CD14-positive monocyte (primary cell): ENCODE data around the gene FRMD4A. TPM values are rescaled to one million over a fixed set of nuclear protein-coding genes. Genes with fewer than 3 reads are reported as not detected.

Experiments
- DNase-seq, 3 donors: peaks; one replicate each; pipeline ENCODE4 v3.0.0-alpha.2; 2011 to 2022
- H2AFZ ChIP-seq: 2 replicates; pipeline ENCODE4 v1.6.0; 2012; ENCODE audit warnings: mild to moderate bottlenecking, low read depth, low read length, inconsistent platforms; ENCODE audit not compliant: insufficient read depth, poor library complexity, severe bottlenecking
- H3K27ac ChIP-seq, 2 donors: 1 replicate in 1 of 2; 2 replicates in 1 of 2; pipeline ENCODE4 v1.5.1; 2012 to 2013; ENCODE audit warnings: low read length in 2 of 2, control low read depth in 1 of 2, inconsistent platforms in 1 of 2, low read depth in 1 of 2, mild to moderate bottlenecking in 1 of 2
- H3K27me3 ChIP-seq, 2 donors: one replicate each; pipeline versions ENCODE4 v1.6.0 to v1.6.1; 2011 to 2013; ENCODE audit warnings: low read length in 2 of 2; ENCODE audit not compliant: control insufficient read depth in 2 of 2, insufficient read depth in 2 of 2
- H3K36me3 ChIP-seq, 2 donors: replicated peaks in 1 of 2; 1 replicate in 1 of 2; 2 replicates in 1 of 2; pipeline versions ENCODE4 v1.5.1 to v1.6.1; 2012 to 2013; ENCODE audit warnings: low read length in 2 of 2, control low read depth in 1 of 2, inconsistent platforms in 1 of 2, mild to moderate bottlenecking in 1 of 2; ENCODE audit not compliant: insufficient read depth in 2 of 2, control insufficient read depth in 1 of 2
- H3K4me1 ChIP-seq, 2 donors: 1 replicate in 1 of 2; 2 replicates in 1 of 2; pipeline versions ENCODE4 v1.5.1 to v1.6.1; 2012 to 2013; ENCODE audit warnings: low read length in 2 of 2, control low read depth in 1 of 2, inconsistent platforms in 1 of 2, mild to moderate bottlenecking in 1 of 2, moderate library complexity in 1 of 2; ENCODE audit not compliant: insufficient read depth in 2 of 2, control insufficient read depth in 1 of 2
- H3K4me2 ChIP-seq: replicated peaks from 2 replicates; pipeline ENCODE3; 2012; ENCODE audit warnings: low read length, moderate library complexity, mild to moderate bottlenecking; ENCODE audit not compliant: poor library complexity, severe bottlenecking; ENCODE audit errors: extremely low read depth
- H3K4me3 ChIP-seq, 3 experiments: fragments of 200-600 bp in 1 of 3; sonication (generic) in 1 of 3; replicated peaks in 1 of 3; 1 replicate in 2 of 3; 2 replicates in 1 of 3; pipeline ENCODE4 v1.5.1; 2011 to 2013; ENCODE audit warnings: low read length in 3 of 3, mild to moderate bottlenecking in 3 of 3, control low read depth in 2 of 3, low read depth in 2 of 3, inconsistent platforms in 1 of 3, moderate library complexity in 1 of 3
- H3K79me2 ChIP-seq: 2 replicates; pipeline ENCODE4 v1.6.0; 2012; ENCODE audit warnings: mild to moderate bottlenecking, control low read depth, inconsistent platforms, low read length, moderate library complexity; ENCODE audit not compliant: insufficient read depth
- H3K9ac ChIP-seq: 2 replicates; pipeline ENCODE4 v1.6.0; 2017; ENCODE audit warnings: low read length, mild to moderate bottlenecking; ENCODE audit not compliant: insufficient read depth, poor library complexity, severe bottlenecking
- H3K9me3 ChIP-seq, 2 donors: replicated peaks in 1 of 2; 1 replicate in 1 of 2; 2 replicates in 1 of 2; pipeline versions ENCODE4 v1.5.1 to v1.6.1; 2012 to 2013; ENCODE audit warnings: low read length in 2 of 2, control low read depth in 1 of 2; ENCODE audit not compliant: control insufficient read depth in 1 of 2, insufficient read depth in 1 of 2
- H4K20me1 ChIP-seq: 2 replicates; pipeline ENCODE4 v1.6.0; 2012; ENCODE audit warnings: mild to moderate bottlenecking, low read length, control low read depth, moderate library complexity; ENCODE audit not compliant: insufficient read depth
- H3K27ac Mint-ChIP-seq, 7 donors: one replicate each; pipeline ENCODE4 v1.8.0; 2020; ENCODE audit warnings: mild to moderate bottlenecking in 7 of 7, mixed read lengths in 7 of 7, moderate library complexity in 6 of 7, inconsistent platforms in 2 of 7
- H3K27me3 Mint-ChIP-seq, 3 donors: one replicate each; pipeline ENCODE4 v1.8.0; 2021 to 2022; ENCODE audit warnings: low read depth in 3 of 3, mild to moderate bottlenecking in 3 of 3, mixed read lengths in 3 of 3, moderate library complexity in 3 of 3, inconsistent platforms in 1 of 3
- H3K36me3 Mint-ChIP-seq, 2 donors: one replicate each; pipeline ENCODE4 v1.8.0; 2020; ENCODE audit warnings: mixed read lengths in 2 of 2, inconsistent platforms in 1 of 2, mild to moderate bottlenecking in 1 of 2
- H3K4me1 Mint-ChIP-seq: one replicate; pipeline ENCODE4 v1.8.0; 2020; ENCODE audit warnings: mild to moderate bottlenecking, mixed read lengths
- H3K4me3 Mint-ChIP-seq, 2 donors: one replicate each; pipeline ENCODE4 v1.8.0; 2020; ENCODE audit warnings: mild to moderate bottlenecking in 2 of 2, mixed read lengths in 2 of 2, moderate library complexity in 1 of 2
- H3K9me3 Mint-ChIP-seq, 7 donors: one replicate each; pipeline ENCODE4 v1.8.0; 2020 to 2022; ENCODE audit warnings: mixed read lengths in 7 of 7, mild to moderate bottlenecking in 6 of 7, moderate library complexity in 6 of 7, inconsistent platforms in 2 of 7
- WGBS: methylation state at CpG from one replicate; pipeline ENCODE4 v1.1.5; 2013; ENCODE audit warnings: missing lambda C conversion rate; ENCODE audit not compliant: insufficient coverage; 5-methylcytosine and 5-hydroxymethylcytosine counted together
- intact Hi-C, 2 donors: fragments of 100-400 bp; cut with micrococcal nuclease; formaldehyde crosslinking; loops; one replicate each; pipeline versions ENCODE4 v1.15.0 to v1.15.1; 2023
- polyA plus RNA-seq, 3 donors: library from polyadenylated mRNA; depleted of rRNA in 1 of 3; unstranded in 2 of 3; stranded (reverse) in 1 of 3; fragments of 300-500 nt in 2 of 3; fragments of >200 nt in 1 of 3; fragmentation: Illumina TruSeq in 2 of 3; gene quantifications; 1 replicate in 2 of 3; 2 replicates in 1 of 3; pipeline ENCODE4 v1.2.3, GENCODE V29; 2012 to 2021
- TF ChIP-seq, protein P1 (sequence below): fragments of 200-600 bp; IDR thresholded peaks from one replicate; pipeline ENCODE4 v1.8.0; 2022; ENCODE audit warnings: antibody characterized with exemption, mild to moderate bottlenecking

FRMD4A gene
- polyA plus RNA-seq, 3 donors: 0.12 TPM; not detected in 2

DNA sequence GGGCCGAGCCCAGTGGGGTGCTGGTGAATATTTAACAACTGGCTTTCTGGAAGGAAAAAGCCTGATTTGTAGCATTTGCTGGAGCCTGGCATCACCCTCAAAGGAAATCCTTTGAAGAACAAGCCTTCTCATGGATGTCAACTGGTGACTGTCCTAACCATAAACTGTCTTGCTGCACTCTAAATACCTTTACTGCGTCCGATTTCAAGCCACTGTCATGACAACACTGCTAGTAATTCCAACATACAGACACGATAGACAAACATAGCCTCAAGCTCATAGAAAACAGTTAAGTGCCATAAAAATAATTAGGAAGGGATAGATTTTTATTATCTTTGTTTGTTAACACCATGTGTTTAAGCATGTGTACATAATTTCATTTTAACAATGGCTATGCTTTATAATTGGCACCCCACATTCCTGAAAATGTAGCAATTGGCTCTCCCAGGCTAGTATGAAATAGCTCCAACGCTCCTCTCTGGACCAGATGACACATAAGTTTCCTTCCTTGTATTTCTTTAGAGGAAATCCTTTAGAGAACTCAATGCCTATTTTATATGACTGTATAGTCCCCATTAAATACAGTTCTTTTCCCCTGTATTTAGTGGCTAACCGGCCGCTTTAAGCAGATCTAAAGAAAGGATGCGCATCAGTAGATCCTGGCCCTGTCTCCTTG lies 470.6 kb downstream of the FRMD4A start:
- H3K9me3 Mint-ChIP-seq: peaks cover 0 to 5% (median 0%) of the 10 kb centered on the region in 7 donors

DNA sequence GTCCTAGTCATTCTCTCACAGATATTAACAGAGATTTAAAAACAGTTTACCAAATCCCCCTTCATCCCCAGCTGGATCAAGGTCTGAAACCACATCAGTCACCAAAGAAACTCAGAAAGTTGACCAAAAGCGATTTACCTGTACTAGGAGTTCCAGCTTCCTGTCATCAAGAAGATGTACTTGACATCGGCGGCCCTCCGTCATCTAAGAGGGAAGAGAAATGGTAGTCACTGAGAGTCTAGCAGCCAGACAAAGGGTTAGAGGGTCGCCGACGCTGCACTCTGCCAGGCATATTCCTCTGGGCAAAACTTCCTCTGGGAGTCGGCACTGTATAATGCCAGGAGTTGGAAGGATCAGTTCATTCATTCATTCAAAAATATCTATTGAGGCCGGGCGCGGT lies 472.0 kb downstream of the FRMD4A start:
- Histone ChIP-seq H3K79me2 (no peaks in the 10 kb centered on the region), H4K20me1 (no peaks in the 10 kb centered on the region), H3K4me1 (peaks cover 6 to 12% of the 10 kb centered on the region in 2 donors), H3K36me3 (no peaks in the 10 kb centered on the region), H3K27ac (no peak overlapping the region), H3K4me2 (no peak overlapping the region), H3K9me3 (no peaks in the 10 kb centered on the region), H2AFZ (no peak overlapping the region), H3K4me3 (no peak overlapping the region), H3K27me3 (no peaks in the 10 kb centered on the region), H3K9ac (no peak overlapping the region)
- intact Hi-C loops: no loop called here
- WGBS: 100% methylated on average over 2 of the region's 11 CpGs
- Mint-ChIP-seq H3K9me3 (peaks cover 0 to 5% (median 0%) of the 10 kb centered on the region in 7 donors), H3K4me1 (peaks cover 23% of the 10 kb centered on the region), H3K36me3 (no peaks in the 10 kb centered on the region), H3K4me3 (peak overlapping the region in 1 of 2 donors; percentile 22), H3K27me3 (peaks cover 2 to 5% (median 4%) of the 10 kb centered on the region in 3 donors), H3K27ac (no peak overlapping the region)
- DNase-seq: no peak
- TF ChIP-seq, protein P1, sequence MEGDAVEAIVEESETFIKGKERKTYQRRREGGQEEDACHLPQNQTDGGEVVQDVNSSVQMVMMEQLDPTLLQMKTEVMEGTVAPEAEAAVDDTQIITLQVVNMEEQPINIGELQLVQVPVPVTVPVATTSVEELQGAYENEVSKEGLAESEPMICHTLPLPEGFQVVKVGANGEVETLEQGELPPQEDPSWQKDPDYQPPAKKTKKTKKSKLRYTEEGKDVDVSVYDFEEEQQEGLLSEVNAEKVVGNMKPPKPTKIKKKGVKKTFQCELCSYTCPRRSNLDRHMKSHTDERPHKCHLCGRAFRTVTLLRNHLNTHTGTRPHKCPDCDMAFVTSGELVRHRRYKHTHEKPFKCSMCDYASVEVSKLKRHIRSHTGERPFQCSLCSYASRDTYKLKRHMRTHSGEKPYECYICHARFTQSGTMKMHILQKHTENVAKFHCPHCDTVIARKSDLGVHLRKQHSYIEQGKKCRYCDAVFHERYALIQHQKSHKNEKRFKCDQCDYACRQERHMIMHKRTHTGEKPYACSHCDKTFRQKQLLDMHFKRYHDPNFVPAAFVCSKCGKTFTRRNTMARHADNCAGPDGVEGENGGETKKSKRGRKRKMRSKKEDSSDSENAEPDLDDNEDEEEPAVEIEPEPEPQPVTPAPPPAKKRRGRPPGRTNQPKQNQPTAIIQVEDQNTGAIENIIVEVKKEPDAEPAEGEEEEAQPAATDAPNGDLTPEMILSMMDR: no peak

More for the DNA sequence above, 470.6 kb downstream of the FRMD4A start:
- no peak for DNase-seq
- H3K27ac ChIP-seq: no peak overlapping the region
- no peaks in the 10 kb centered on the region for H3K79me2 ChIP-seq
- WGBS: 92% methylated on average over 2 of the region's 8 CpGs
- H3K27ac Mint-ChIP-seq: no peak overlapping the region
- H3K9me3 ChIP-seq: no peaks in the 10 kb centered on the region
- intact Hi-C loops: no loop called here
- H3K36me3 ChIP-seq: no peaks in the 10 kb centered on the region
- H3K4me2 ChIP-seq: no peak overlapping the region
- no peak overlapping the region for H3K4me3 ChIP-seq
- peaks cover 16% of the 10 kb centered on the region for H3K4me1 Mint-ChIP-seq
- H3K36me3 Mint-ChIP-seq: no peaks in the 10 kb centered on the region
- no peak overlapping the region for H3K4me3 Mint-ChIP-seq
- no peak overlapping the region for H3K9ac ChIP-seq
- TF ChIP-seq, protein P1: no peak
- no peaks in the 10 kb centered on the region for H4K20me1 ChIP-seq
- peaks cover 3 to 10% (median 5%) of the 10 kb centered on the region in 3 donors for H3K27me3 Mint-ChIP-seq
- H3K4me1 ChIP-seq: peaks cover 0 to 4% of the 10 kb centered on the region in 2 donors
- no peaks in the 10 kb centered on the region for H3K27me3 ChIP-seq
- H2AFZ ChIP-seq: no peak overlapping the region
